Hepatic stellate cell (primary cell): Measurements from ENCODE around the gene ZNF155.
"Not testable (repeated sequence)": the region's sequence is repeated elsewhere in the genome, so short reads cannot be mapped to it uniquely, and the experiment has no call there.

ENCODE experiments used
- DNase-seq: peaks from one replicate; pipeline ENCODE4 v3.0.0; 2011; ENCODE audit warnings: low spot score

ZNF155 gene

GRCh38 chr19:43983912-43984686, at the start of gene ZNF155:
ZNF155 (plus strand) TSS chr19:43984188; CDS start chr19:43988544, 4,356 bp downstream.
- peak; percentile 85 for DNase-seq

GRCh38 chr19:43934985-43935708, 48.8 kb upstream of the ZNF155 start, which contains the start of gene ZNF45:
ZNF45 (minus strand) TSS chr19:43935282; CDS start chr19:43922185, 13,097 bp downstream.
- DNase-seq = peak; percentile 88

GRCh38 chr19:43936188-43936587, 47.8 kb upstream of the ZNF155 start:
- no peak for DNase-seq

GRCh38 chr19:43939557-43940260, 44.3 kb upstream of the ZNF155 start:
- no peak for DNase-seq

GRCh38 chr19:43940719-43941118, 43.3 kb upstream of the ZNF155 start:
- DNase-seq = no peak

- no peak for DNase-seq
Measured at GRCh38 chr19:43941209-43941608, 42.8 kb upstream of the ZNF155 start.

GRCh38 chr19:43947412-43947811, 36.6 kb upstream of the ZNF155 start:
- DNase-seq = not testable (repeated sequence)

GRCh38 chr19:43949803-43950202, 34.2 kb upstream of the ZNF155 start:
- not testable (repeated sequence) for DNase-seq

- DNase-seq = peak; percentile 91
Measured at GRCh38 chr19:43950834-43951645, 32.9 kb upstream of the ZNF155 start, which contains the start of gene ZNF221. ZNF221 (plus strand) TSS chr19:43951228; CDS start chr19:43962727, 11,499 bp downstream.

- DNase-seq = no peak
Measured at GRCh38 chr19:43956827-43957226, 27.2 kb upstream of the ZNF155 start.

GRCh38 chr19:43957891-43958290, 26.1 kb upstream of the ZNF155 start:
- no peak for DNase-seq

GRCh38 chr19:43960411-43960810, 23.6 kb upstream of the ZNF155 start:
- DNase-seq = no peak

- no peak for DNase-seq
Measured at GRCh38 chr19:43966079-43966694, 17.8 kb upstream of the ZNF155 start.

- DNase-seq = no peak
Measured at GRCh38 chr19:43976732-43977131, 7.3 kb upstream of the ZNF155 start.

GRCh38 chr19:43983544-43983911, 460 bp upstream of the ZNF155 start:
- no peak for DNase-seq

GRCh38 chr19:43984687-43985000, 656 bp downstream of the ZNF155 start:
- no peak for DNase-seq

- DNase-seq = no peak
Measured at GRCh38 chr19:43997631-43998290, 13.8 kb downstream of the ZNF155 start.

- DNase-seq = peak; percentile 2
Measured at GRCh38 chr19:44002212-44002565, 18.2 kb downstream of the ZNF155 start.

- DNase-seq = peak; percentile 86
Measured at GRCh38 chr19:44002566-44003460, 18.8 kb downstream of the ZNF155 start, which contains the start of gene ZNF230. ZNF230 (plus strand) TSS chr19:44002957; CDS start chr19:44007079, 4,122 bp downstream.
